HCT116 (cell line): ENCODE results near the gene EEPD1. TPM values are rescaled to one million over a fixed set of nuclear protein-coding genes. Genes with fewer than 3 reads are reported as not detected.

Experiments used
- ATAC-seq: fragments of 200-7000 bp; cut with Tn5 transposase; 2 replicates; pipeline ENCODE4 v1.9.1; 2020; ENCODE audit warnings: mild to moderate bottlenecking, moderate library complexity
- BruUV-seq: library from RNA; stranded (reverse); fragments of 400-500 nt; replicated peaks from 2 replicates; lab custom pipeline; 2021; lab: Mats Ljungman, UMichigan
- CTCF ChIA-PET: fragments of 300-600 bp; sonication (Branson Sonifier 250); formaldehyde crosslinking; loops from one replicate; lab custom pipeline; 2021; ENCODE audit warnings: antibody characterized with exemption; lab: Charles Lee
- POLR2A ChIA-PET: fragments of 300-600, 350-600 bp; sonication (Branson Sonifier 250); formaldehyde crosslinking; loops from one replicate; lab custom pipeline; 2021; ENCODE audit warnings: antibody characterized with exemption; lab: Charles Lee
- RAD21 ChIA-PET, 2 experiments: fragments of 300-600 bp; sonication (Branson Sonifier 250); formaldehyde crosslinking; loops; one replicate each; lab custom pipeline; 2023; ENCODE audit warnings: low total read pairs in 2 of 2; ENCODE audit not compliant: uncharacterized antibody in 2 of 2, unreplicated experiment in 2 of 2, low non-redundant PET in 1 of 2; lab: Charles Lee
- DNase-seq: peaks from one replicate; pipeline ENCODE4 v3.0.0-alpha.2; 2010; ENCODE audit warnings: low read depth, low spot score
- H2AFZ ChIP-seq: fragments of 200-600 bp; shearing (Covaris generic), sonication (generic); 2 replicates; pipeline ENCODE4 v1.6.1; 2017; ENCODE audit warnings: low read depth, mixed run types, mixed read lengths, antibody characterized with exemption, low read length; ENCODE audit not compliant: poor library complexity, severe bottlenecking
- H3K27ac ChIP-seq: 2 replicates; pipeline ENCODE4 v1.5.1; 2012; ENCODE audit warnings: low read depth, low read length
- H3K27me3 ChIP-seq: fragments of 200-600 bp; sonication (generic); 2 replicates; pipeline ENCODE4 v1.6.1; 2016; ENCODE audit warnings: mixed run types, low read length, mixed read lengths; ENCODE audit not compliant: insufficient read depth
- H3K36me3 ChIP-seq, 2 experiments: fragments of 200-500 bp in 1 of 2; fragments of 200-600 bp in 1 of 2; sonication (Bioruptor generic) in 1 of 2; sonication (generic) in 1 of 2; 2 replicates each; pipeline versions ENCODE4 v1.5.1 to v1.6.1; 2014 to 2016; ENCODE audit warnings: low read length in 2 of 2, inconsistent platforms in 1 of 2, mixed read lengths in 1 of 2, mixed run types in 1 of 2; ENCODE audit not compliant: insufficient read depth in 2 of 2, control insufficient read depth in 1 of 2
- H3K4me1 ChIP-seq, 2 experiments: fragments of 200-600 bp in 1 of 2; sonication (generic) in 1 of 2; 2 replicates each; pipeline versions ENCODE4 v1.5.1 to v1.6.1; 2012 to 2017; ENCODE audit warnings: low read length in 2 of 2, inconsistent platforms in 1 of 2, mild to moderate bottlenecking in 1 of 2, mixed read lengths in 1 of 2, mixed run types in 1 of 2, moderate library complexity in 1 of 2; ENCODE audit not compliant: insufficient read depth in 2 of 2, control insufficient read depth in 1 of 2
- H3K4me2 ChIP-seq: fragments of 200-600 bp; sonication (generic); 2 replicates; pipeline ENCODE4 v1.6.1; 2017; ENCODE audit warnings: mixed run types, low read length, mixed read lengths
- H3K4me3 ChIP-seq, 2 experiments: fragments of 200-600 bp in 1 of 2; sonication (generic) in 1 of 2; replicated peaks in 1 of 2; 2 replicates each; pipeline ENCODE4 v1.5.1; 2011 to 2016; ENCODE audit warnings: low read length in 2 of 2, control low read depth in 1 of 2, low read depth in 1 of 2, mild to moderate bottlenecking in 1 of 2, mixed read lengths in 1 of 2, mixed run types in 1 of 2
- H3K79me2 ChIP-seq: fragments of 200-600 bp; sonication (generic); 2 replicates; pipeline ENCODE4 v1.6.1; 2017; ENCODE audit warnings: mild to moderate bottlenecking, mixed run types, low read length, moderate library complexity, mixed read lengths; ENCODE audit not compliant: insufficient read depth
- H3K9ac ChIP-seq: fragments of 200-600 bp; sonication (generic); 2 replicates; pipeline ENCODE4 v1.6.1; 2016; ENCODE audit warnings: low read length, mixed read lengths
- H3K9me2 ChIP-seq: fragments of 200-600 bp; sonication (generic), shearing (Covaris generic); 2 replicates; pipeline ENCODE4 v1.6.1; 2017; ENCODE audit warnings: mixed run types, mild to moderate bottlenecking, moderate library complexity; ENCODE audit not compliant: insufficient read depth
- H3K9me3 ChIP-seq, 2 experiments: fragments of 200-500 bp in 1 of 2; fragments of 200-600 bp in 1 of 2; sonication (Bioruptor generic) in 1 of 2; sonication (generic) in 1 of 2; 2 replicates each; pipeline ENCODE4 v1.6.1; 2014 to 2017; ENCODE audit warnings: low read length in 2 of 2, mixed read lengths in 2 of 2, inconsistent platforms in 1 of 2, low read depth in 1 of 2, mild to moderate bottlenecking in 1 of 2, mixed run types in 1 of 2, moderate library complexity in 1 of 2; ENCODE audit not compliant: control insufficient read depth in 1 of 2, insufficient read depth in 1 of 2
- H4K20me1 ChIP-seq: fragments of 200-600 bp; sonication (generic), shearing (Covaris generic); 2 replicates; pipeline ENCODE4 v1.6.1; 2017; ENCODE audit warnings: mixed run types, mild to moderate bottlenecking, moderate library complexity; ENCODE audit not compliant: insufficient read depth
- CBX3 ChIP-seq: IDR thresholded peaks from 2 replicates; pipeline ENCODE4 v1.6.1; 2012; ENCODE audit warnings: low read depth
- CEBPB ChIP-seq: IDR thresholded peaks from 2 replicates; pipeline ENCODE4 v1.6.1; 2012; ENCODE audit warnings: low read depth
- ELF1 ChIP-seq: IDR thresholded peaks from 2 replicates; pipeline ENCODE4 v1.6.1; 2012; ENCODE audit warnings: low read depth, borderline replicate concordance
- EZH2 ChIP-seq: fragments of 200-600 bp; sonication (generic); IDR thresholded peaks from 2 replicates; pipeline ENCODE4 v1.6.1; 2017; ENCODE audit warnings: antibody characterized with exemption, mixed run types
- EZH2phosphoT487 ChIP-seq: fragments of 200-600 bp; IDR thresholded peaks from 2 replicates; pipeline ENCODE4 v1.6.1; 2018; ENCODE audit warnings: antibody characterized with exemption, borderline replicate concordance
- MAX ChIP-seq: IDR thresholded peaks from 2 replicates; pipeline ENCODE4 v1.6.1; 2012
- POLR2AphosphoS5 ChIP-seq: IDR thresholded peaks from 2 replicates; pipeline ENCODE4 v1.6.1; 2011; ENCODE audit warnings: mild to moderate bottlenecking, low read depth, low read length, moderate library complexity
- SIN3A ChIP-seq: IDR thresholded peaks from 2 replicates; pipeline ENCODE4 v1.6.1; 2012; ENCODE audit warnings: low read depth
- SP1 ChIP-seq: IDR thresholded peaks from 2 replicates; pipeline ENCODE4 v1.6.1; 2012; ENCODE audit warnings: low read depth
- TCF7L2 ChIP-seq: IDR thresholded peaks from 2 replicates; pipeline ENCODE4 v1.7.0; 2011; ENCODE audit warnings: borderline replicate concordance, inconsistent platforms; ENCODE audit not compliant: insufficient read depth, insufficient read length; ENCODE audit errors: extremely low read depth
- ZBTB33 ChIP-seq: IDR thresholded peaks from 2 replicates; pipeline ENCODE4 v1.6.1; 2011; ENCODE audit warnings: mild to moderate bottlenecking, low read length, moderate library complexity; ENCODE audit not compliant: insufficient replicate concordance; ENCODE audit errors: extremely low read depth
- intact Hi-C: fragments of 100-400 bp; cut with micrococcal nuclease; formaldehyde crosslinking; loops from 2 replicates; pipeline ENCODE4 v1.10.0; 2022
- total RNA-seq: library from RNA; stranded (reverse); gene quantifications from one replicate; pipeline ENCODE4 v1.2.1, GENCODE V29; 2021; ENCODE audit not compliant: unreplicated experiment

EEPD1 gene
- total RNA-seq, 1 experiment from 2014 or later, result 4.2 TPM

GRCh38 chr7:36309301-36309700 is 156.2 kb downstream of the EEPD1 start (continued):
- TF ChIP-seq POLR2AphosphoS5 (no peak), EZH2 (no peak)
- TF ChIP-seq, all 23 proteins: peak for 0

- BruUV-seq, result no TSS peak
- DNase-seq (no peak), ATAC-seq (no peak)
- no peak overlapping the region for H3K4me2 ChIP-seq
- ChIA-PET POLR2A (interaction anchor here (1.1 kb wide), 1 partner anchor 9 kb away, joined by 3 read pairs; no protein-coding TSS in a partner anchor), RAD21 (interaction anchor here in 1 of 2 experiments (0.6 kb wide), 1 partner anchor 54 kb away, joined by 3 read pairs; no protein-coding TSS in a partner anchor), CTCF (interaction anchor here (1.3 kb wide), 1 partner anchor 10 kb away, joined by 4 read pairs; no protein-coding TSS in a partner anchor)
- H2AFZ ChIP-seq, result no peak overlapping the region
- H3K4me1 ChIP-seq, result peaks cover 1% of the 10 kb centered on the region in 2 experiments; a peak in 3 of 4 replicates
- H3K4me3 ChIP-seq, result no peak overlapping the region
- no peaks in the 10 kb centered on the region for H3K27me3 ChIP-seq
- TF ChIP-seq SIN3A, result no peak
- no peak for TF ChIP-seq ELF1
- TF ChIP-seq CBX3, result no peak
- no peak for TF ChIP-seq ZBTB33
- TF ChIP-seq CEBPB, result no peak
- no peak for TF ChIP-seq TCF7L2
- TF ChIP-seq EZH2phosphoT487, result no peak
- TF ChIP-seq POLR2AphosphoS5, result no peak
- no peak for TF ChIP-seq MAX
- no peak for TF ChIP-seq SP1
- intact Hi-C loops, result no loop called here
- no peak overlapping the region for H3K9ac ChIP-seq
- H3K9me3 ChIP-seq, result no peaks in the 10 kb centered on the region
- no peaks in the 10 kb centered on the region for H3K9me2 ChIP-seq
- H3K27ac ChIP-seq, result no peak overlapping the region
- no peaks in the 10 kb centered on the region for H3K36me3 ChIP-seq
- no peaks in the 10 kb centered on the region for H3K79me2 ChIP-seq
- H4K20me1 ChIP-seq, result no peaks in the 10 kb centered on the region
Measured at GRCh38 chr7:36309716-36310115, 156.7 kb downstream of the EEPD1 start.
